GM10266 (cell line): ENCODE results near the gene GPAT3.

Experiments
- DNase-seq: peaks from one replicate; pipeline ENCODE4 v3.0.0; 2012; ENCODE audit errors: extremely low spot score
- CTCF ChIP-seq: IDR thresholded peaks from 2 replicates; pipeline ENCODE4 v1.5.1; 2012; ENCODE audit warnings: mild to moderate bottlenecking, low read depth; ENCODE audit not compliant: control insufficient read depth, insufficient read depth; ENCODE audit errors: missing control alignments

GPAT3 gene

GRCh38 chr4:83556006-83556707 is 20.2 kb downstream of the GPAT3 start:
- TF ChIP-seq CTCF = no peak

GRCh38 chr4:83556816-83557215 is 20.9 kb downstream of the GPAT3 start:
- no peak for DNase-seq
- TF ChIP-seq CTCF = no peak

More at GRCh38 chr4:83556006-83556707, 20.2 kb downstream of the GPAT3 start:
- DNase-seq = no peak

- DNase-seq = no peak
- no peak for TF ChIP-seq CTCF
These were observed 22.2 kb downstream of the GPAT3 start for GRCh38 chr4:83558059-83558653.

GRCh38 chr4:83558680-83559079 is 22.8 kb downstream of the GPAT3 start:
- TF ChIP-seq CTCF = no peak
- DNase-seq = no peak

GRCh38 chr4:83560523-83560922 is 24.6 kb downstream of the GPAT3 start:
- DNase-seq = no peak
- TF ChIP-seq CTCF = no peak

GRCh38 chr4:83561381-83561780 is 25.5 kb downstream of the GPAT3 start:
- no peak for TF ChIP-seq CTCF

GRCh38 chr4:83563998-83564397 is 28.1 kb downstream of the GPAT3 start:
- TF ChIP-seq CTCF = no peak

More at GRCh38 chr4:83561381-83561780, 25.5 kb downstream of the GPAT3 start:
- no peak for DNase-seq

More at GRCh38 chr4:83563998-83564397, 28.1 kb downstream of the GPAT3 start:
- DNase-seq = no peak
